ENCODE results near the gene CACNG8.
A peak's percentile ranks its signal among the peaks of the same experiment; 100 is the strongest.
"Not testable (repeated sequence)": the region's sequence is repeated elsewhere in the genome, so short reads cannot be mapped to it uniquely, and the experiment has no call there.

CACNG8 gene

GRCh38 chr19:53962887-53963431, at the start of gene CACNG8:
TSS of gene CACNG8 (plus strand) at chr19:53962937.
- no peak for DNase-seq

- no peak for DNase-seq
Observed at GRCh38 chr19:53915000-53915399, 47.7 kb upstream of the CACNG8 start.

DNA sequence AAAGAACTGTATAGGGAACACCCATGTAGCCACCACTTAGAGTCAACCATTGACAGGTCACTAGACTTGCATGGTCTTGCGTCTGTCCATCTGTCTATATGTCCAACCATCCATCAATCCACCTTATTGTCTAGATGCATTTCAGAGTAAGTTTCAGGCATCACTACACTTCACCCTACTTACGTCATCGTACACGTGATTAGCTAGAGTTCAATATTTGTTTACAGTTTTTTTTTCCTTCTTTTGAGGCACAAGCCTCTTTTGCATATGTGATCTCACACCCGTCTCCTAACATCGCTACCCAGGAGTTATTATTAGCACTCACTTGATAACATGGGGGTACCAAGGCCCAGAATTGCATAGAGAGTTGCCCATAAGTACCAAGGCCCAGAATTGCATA, 46.7 kb upstream of the CACNG8 start:
- DNase-seq = no peak

DNA sequence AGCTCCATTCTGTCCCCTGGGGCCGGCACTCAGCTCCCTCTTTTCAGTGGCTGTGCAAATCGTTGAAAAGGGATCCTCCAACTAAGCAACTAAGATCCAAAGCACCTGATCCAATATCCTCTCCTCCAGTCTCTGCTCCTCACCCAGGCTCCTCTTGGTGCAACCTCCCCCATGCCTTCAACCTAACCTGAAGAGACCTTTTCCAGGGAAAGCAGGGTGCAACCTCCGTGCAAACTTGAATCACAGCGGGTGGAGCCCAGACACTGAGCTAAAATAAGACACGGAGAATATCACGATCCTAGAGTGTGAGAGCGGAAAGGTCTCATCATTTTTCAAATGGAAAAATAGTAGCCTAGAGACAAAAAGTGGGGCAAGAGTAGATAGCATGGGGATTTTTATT, 45.4 kb upstream of the CACNG8 start:
- no peak for DNase-seq

DNA sequence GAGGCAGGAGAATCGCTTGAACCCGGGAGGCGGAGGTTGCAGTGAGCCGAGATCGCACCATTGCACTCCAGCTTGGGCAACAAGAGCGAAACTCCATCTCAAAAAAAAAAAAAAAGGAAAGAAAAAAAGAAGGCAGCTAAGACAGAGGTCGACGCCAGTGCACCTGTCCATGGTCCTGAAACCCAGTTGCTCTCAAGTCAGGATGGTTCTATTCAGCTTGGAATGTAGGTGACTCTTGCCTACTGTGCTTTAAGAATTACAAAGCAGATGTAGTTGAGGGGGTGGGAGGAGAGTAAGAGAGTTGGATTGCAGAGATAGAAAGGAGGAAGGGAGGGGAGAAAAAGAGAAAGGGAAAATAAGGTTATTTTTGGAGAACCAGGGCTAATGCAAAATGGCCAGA, 35.0 kb upstream of the CACNG8 start:
- peak; percentile 21 for DNase-seq

GRCh38 chr19:53936029-53936428, 26.7 kb upstream of the CACNG8 start:
- DNase-seq = no peak

DNA sequence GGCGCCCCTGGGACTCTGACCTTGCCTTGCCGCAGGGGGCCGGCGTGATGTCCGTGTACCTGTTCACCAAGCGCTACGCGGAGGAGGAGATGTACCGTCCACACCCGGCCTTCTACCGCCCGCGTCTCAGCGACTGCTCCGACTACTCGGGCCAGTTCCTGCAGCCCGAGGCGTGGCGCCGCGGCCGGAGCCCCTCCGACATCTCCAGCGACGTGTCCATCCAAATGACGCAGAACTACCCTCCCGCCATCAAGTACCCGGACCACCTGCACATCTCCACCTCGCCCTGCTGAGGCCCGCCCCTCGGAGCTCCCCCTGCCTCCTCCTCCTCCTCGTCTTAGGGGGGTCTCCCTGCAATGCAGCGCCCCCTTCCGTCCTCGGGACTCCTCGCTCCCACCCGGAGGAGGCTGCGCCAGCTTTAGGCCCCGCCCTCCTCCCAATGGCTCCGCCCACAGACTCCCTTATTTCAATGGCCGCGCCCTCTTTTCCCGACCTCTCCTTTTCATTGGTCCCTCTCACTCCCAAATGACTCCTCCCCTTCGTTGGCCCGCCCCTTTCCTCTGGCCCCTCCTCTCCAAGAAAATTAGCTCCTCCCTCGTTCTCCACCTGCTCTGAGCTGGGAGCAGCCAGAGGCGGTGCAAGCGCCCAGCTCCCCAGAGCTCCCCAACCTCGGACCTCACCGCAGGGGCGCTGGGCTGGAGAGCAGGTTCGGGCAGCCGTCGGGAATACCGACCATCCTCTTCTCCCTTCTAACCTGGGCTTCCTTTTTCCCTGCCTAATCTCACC, 20.5 kb upstream of the CACNG8 start:
- DNase-seq = no peak

DNA sequence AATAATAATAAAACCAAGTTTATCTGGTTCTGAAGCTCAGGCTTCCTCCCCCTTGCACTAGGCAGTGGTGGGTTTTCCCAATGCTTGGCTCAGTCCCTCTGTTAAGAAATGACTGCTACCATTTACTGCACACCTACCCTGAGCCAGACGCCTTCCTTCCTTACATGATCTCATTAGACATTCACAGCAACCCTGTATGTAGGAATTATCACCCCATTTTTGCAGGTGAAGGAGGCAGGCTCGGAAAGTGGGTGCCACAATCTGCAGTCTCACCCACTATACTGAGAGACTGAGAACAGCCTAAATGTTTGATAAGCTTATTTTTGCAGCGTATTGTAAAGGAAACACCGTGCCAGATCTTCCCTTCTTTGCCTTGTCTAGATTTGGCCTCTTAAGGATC, 18.3 kb upstream of the CACNG8 start:
- no peak for DNase-seq

GRCh38 chr19:53944933-53945332, 17.8 kb upstream of the CACNG8 start:
- DNase-seq = no peak

DNA sequence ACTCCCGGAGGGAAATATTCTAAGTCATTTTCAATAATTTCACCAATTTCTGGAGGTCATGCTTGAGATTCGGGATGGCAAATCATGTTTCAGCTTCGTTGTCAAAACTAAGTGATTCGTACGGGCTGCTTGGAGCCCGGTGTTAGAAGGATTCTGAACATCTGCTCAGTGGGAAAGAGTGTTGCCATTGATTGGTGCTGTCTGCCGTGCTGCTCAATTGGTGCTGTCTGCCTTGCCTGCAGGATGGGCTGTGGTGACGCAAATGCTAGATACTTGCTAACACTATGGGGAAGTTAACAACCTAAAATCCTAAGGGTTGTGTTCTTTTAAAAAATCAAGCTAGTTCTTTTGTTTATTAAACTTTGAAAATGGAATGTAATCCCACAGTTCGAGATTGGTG, 17.3 kb upstream of the CACNG8 start:
- no peak for DNase-seq

- no peak for DNase-seq
Observed at GRCh38 chr19:53945998-53946397, 16.7 kb upstream of the CACNG8 start.

GRCh38 chr19:53947624-53948023, 15.1 kb upstream of the CACNG8 start:
- DNase-seq = no peak

DNA sequence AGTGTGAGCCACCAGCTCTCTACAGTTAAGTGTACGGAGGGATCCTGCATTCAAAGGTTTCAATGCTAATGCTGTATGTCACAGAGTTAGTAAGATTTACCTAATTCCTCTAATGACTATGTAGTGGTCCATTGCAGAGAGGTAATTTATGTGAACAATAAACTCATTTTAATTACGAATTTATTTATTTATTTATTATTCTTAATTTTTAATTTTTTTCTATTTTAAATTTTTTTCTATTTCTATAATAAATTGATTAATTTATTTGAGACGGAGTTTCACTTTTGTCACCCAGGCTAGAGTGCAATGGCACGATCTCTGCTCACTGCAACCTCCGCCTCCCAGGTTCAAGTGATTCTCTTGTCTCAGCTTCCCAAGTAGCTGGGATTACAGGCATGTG, 14.1 kb upstream of the CACNG8 start:
- DNase-seq = not testable (repeated sequence)

GRCh38 chr19:53951436-53951835, 11.3 kb upstream of the CACNG8 start:
- no peak for DNase-seq

- DNase-seq = no peak
Observed at GRCh38 chr19:53951947-53952346, 10.8 kb upstream of the CACNG8 start.

DNA sequence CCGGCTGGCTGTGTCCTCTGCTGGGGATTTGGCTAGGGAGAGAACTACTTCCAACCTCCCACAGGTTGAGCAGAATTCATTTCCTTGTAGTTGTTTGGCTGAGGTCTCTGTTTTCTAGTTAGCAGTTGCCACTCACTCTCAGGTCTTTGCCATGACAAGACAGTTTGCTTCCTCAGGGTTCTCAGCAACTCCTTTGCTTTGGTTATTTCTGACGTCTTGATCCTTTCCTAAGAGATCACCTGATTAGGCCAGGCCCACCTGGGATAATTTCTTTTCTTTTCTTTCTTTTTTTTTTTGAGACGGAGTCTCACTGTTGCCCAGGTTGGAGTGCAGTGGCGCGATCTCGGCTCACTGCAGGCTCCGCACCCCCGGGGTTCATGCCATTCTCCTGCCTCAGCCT, 9.4 kb upstream of the CACNG8 start:
- no peak for DNase-seq

DNA sequence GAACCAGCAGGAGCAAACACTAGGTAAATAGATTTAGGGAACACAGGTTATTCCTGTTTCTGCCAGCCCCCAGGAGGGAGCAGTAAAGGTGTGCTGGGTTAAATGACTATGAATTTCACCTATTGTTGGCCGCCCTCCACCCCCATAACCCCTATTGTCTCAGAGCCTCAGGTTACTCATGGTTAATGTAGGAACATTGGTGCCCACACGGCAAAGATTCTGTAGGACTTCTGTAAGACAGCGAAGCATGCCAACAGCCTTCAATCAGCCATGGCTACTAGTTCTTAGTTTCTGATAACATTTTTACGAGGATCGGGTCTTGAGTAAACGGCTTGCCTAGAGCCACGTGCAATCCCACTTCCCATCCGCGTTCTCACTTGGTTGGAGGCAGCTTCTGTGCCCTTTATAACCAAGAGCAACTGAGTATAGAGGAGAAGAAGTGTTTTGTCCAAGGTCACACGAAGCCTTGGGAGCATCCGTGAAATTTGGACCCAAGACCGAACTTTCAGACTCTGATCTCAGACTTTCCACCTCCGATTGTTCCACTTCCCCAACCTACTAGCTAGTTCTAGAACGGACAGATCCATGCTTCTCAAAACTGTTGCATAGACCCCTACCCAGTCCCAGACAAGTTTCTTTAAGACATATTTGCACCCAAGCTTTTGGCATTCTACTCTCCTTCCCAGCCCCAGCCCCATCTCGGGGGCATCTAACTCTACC, 5.1 kb upstream of the CACNG8 start:
- no peak for DNase-seq

DNA sequence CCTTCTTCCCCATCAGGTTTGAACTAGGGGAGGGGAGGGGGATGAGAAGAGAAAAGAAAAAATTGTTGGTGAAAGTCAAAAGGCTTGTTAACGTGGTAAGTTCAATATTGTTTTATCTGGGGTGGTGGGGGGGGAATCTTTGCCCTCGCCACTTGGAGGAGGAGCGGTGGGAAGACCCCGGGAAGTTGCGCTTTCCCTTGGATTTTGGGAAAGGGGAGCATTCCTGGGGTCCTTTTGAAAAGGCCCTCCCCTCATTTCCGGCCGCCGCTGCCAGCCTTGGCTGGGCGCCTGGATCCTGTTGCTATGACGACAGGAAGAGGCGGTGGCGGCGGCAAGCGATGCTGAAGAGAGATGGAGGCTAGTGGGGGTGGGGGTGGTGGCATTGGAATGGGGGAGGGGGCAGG, 4.6 kb upstream of the CACNG8 start:
- no peak for DNase-seq

GRCh38 chr19:53958823-53959757, 3.6 kb upstream of the CACNG8 start:
- no peak for DNase-seq

DNA sequence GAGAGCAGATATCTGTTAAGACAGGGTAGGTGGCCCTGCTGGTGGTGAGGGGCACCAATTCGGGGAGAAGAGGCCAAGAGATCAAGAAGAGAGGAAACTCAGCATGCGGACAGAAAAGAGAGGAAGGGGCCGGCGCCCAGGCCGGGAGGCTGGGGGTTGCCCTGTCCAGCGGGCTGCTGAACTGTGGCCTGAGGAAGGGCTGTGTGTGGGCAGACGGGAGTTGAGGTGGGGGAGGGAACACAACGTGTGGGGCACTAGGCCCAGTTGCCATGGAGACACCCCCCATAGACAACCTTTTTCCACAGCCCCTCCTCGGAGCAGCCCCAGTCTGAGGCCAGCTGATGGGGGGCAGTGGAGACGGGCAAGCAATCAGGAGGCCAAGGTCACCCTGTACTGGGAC, 2.5 kb upstream of the CACNG8 start:
- no peak for DNase-seq

- DNase-seq = no peak
Observed at GRCh38 chr19:53960886-53961285, 1.9 kb upstream of the CACNG8 start.

- DNase-seq = no peak
Observed at GRCh38 chr19:53961523-53962356, 997 bp upstream of the CACNG8 start.

Data from activated gamma-delta T cell treated with Interleukin-2 at 50 U/mL for 16 hours (primary cell).